Measurements from ENCODE around the gene GCK.

- TF ChIP-seq, protein P1, sequence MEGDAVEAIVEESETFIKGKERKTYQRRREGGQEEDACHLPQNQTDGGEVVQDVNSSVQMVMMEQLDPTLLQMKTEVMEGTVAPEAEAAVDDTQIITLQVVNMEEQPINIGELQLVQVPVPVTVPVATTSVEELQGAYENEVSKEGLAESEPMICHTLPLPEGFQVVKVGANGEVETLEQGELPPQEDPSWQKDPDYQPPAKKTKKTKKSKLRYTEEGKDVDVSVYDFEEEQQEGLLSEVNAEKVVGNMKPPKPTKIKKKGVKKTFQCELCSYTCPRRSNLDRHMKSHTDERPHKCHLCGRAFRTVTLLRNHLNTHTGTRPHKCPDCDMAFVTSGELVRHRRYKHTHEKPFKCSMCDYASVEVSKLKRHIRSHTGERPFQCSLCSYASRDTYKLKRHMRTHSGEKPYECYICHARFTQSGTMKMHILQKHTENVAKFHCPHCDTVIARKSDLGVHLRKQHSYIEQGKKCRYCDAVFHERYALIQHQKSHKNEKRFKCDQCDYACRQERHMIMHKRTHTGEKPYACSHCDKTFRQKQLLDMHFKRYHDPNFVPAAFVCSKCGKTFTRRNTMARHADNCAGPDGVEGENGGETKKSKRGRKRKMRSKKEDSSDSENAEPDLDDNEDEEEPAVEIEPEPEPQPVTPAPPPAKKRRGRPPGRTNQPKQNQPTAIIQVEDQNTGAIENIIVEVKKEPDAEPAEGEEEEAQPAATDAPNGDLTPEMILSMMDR (IDR thresholded peaks at IDR 0.05), result no peak
- TF ChIP-seq POLR2A (IDR thresholded peaks at IDR 0.05), result no peak
Observed at GRCh38 chr7:44183386-44183785, 5.9 kb downstream of the GCK start.

Measured in heart left ventricle (tissue), 13 donors.